ENCODE data around the gene TSEN2. TPM values are rescaled to one million over a fixed set of nuclear protein-coding genes. Genes with fewer than 3 reads are reported as not detected.
"Not testable (repeated sequence)": the region's sequence is repeated elsewhere in the genome, so short reads cannot be mapped to it uniquely, and the experiment has no call there.

Gene TSEN2
- total and polyA plus RNA-seq, 9 of the 15 experiments (the other 6 are each of a cell fraction or from before 2014, with no cell fraction given): 38.5 to 76.3 (median 46.6) TPM

DNA sequence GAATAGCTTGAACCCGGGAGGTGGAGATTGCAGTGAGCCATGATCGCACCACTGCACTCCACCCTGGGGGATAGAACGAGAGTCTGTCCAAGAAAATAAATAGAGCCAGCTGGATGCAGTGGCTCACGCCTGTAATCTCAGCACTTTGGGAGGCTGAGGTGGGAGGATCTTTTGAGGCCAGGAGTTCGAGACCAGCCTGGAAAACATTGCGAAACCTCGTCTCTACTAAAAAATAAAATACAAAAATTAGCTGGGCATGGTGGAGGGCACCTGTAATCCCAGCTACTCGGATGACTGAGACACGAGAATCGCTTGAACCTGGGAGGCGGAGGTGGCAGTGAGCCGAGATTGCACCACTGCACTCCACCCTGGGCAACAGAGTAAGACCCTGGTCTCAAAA is 59.2 kb downstream of the TSEN2 start:
- BruUV-seq (replicated peaks); H3K9me3 ChIP-seq (replicated peaks; ENCODE audit: control insufficient read depth, insufficient read depth, low read depth, low read length); H3K9ac ChIP-seq (ENCODE audit: insufficient read depth in 1 of 2, low read depth in 2 of 2, low read length in 2 of 2); H2AFZ ChIP-seq (ENCODE audit: low read depth, low read length); H3K4me3 ChIP-seq; H3K9me1 ChIP-seq (ENCODE audit: control insufficient read depth, insufficient read depth, low read length); H3K79me2 ChIP-seq (ENCODE audit: control insufficient read depth, insufficient read depth, low read length); ATAC-seq; H4K20me1 ChIP-seq (replicated peaks; ENCODE audit: control insufficient read depth, insufficient read depth, low read length); DNase-seq (ENCODE audit: extremely low read depth in 1 of 4, low spot score in 3 of 4); in situ Hi-C loops (cut with MboI); intact Hi-C loops (cut with micrococcal nuclease); CTCF ChIA-PET (ENCODE audit: low intra/inter-chr PET ratio); H3K4me2 ChIP-seq (ENCODE audit: insufficient read depth, low read length); H3K4me1 ChIP-seq (replicated peaks in 1 of 2; ENCODE audit: control insufficient read depth in 2 of 2, insufficient read depth in 2 of 2, low read length in 2 of 2); FAIRE-seq; H3K27ac ChIP-seq (ENCODE audit: extremely low read depth, low read depth, low read length); H3K27me3 ChIP-seq (ENCODE audit: control insufficient read depth in 2 of 2, insufficient read depth in 2 of 2, low read length in 2 of 2); TF ChIP-seq CEBPG (CRISPR knock-in tag; IDR thresholded peaks at IDR 0.05): not testable (repeated sequence)
- TF ChIP-seq CEBPB (tag; IDR thresholded peaks at IDR 0.05) (peak; percentile 72), ZNF121 (CRISPR knock-in tag; conservative IDR thresholded peaks at IDR 0.05) (peak; percentile 30), CEBPG (tag; conservative IDR thresholded peaks at IDR 0.05 in 1 of 2, IDR thresholded peaks at IDR 0.05 in 1 of 2) (peak in 1 of 2 experiments; percentile 62; a peak in 2 of 4 replicates), POLR2A (conservative IDR thresholded peaks at IDR 0.05) (0 out of 2 replicates have a peak, but pooled peaks have one; percentile 19)
- 86% methylated on average over 12 of the region's 12 CpGs for WGBS (ENCODE audit: insufficient coverage, low coverage, missing lambda C conversion rate)
- peaks cover 25% of the 10 kb centered on the region for H3K36me3 ChIP-seq (ENCODE audit: control insufficient read depth, insufficient read depth, low read length)
- POLR2A ChIA-PET: interaction anchor here (1.0 to 1.8 kb wide), 3 partner anchors 10 to 21 kb away, joined by 3 to 5 read pairs (median 3); no protein-coding TSS in a partner anchor

All from K562 (cell line).